Hematopoietic multipotent progenitor cell treated with erythropoietin and hydrocortisone succinate and interleukin-3 and kit ligand, for 8 days (in vitro differentiated cells): ENCODE data around the gene PREPL.
"Not testable (repeated sequence)": the region's sequence is repeated elsewhere in the genome, so short reads cannot be mapped to it uniquely, and the experiment has no call there.

Source experiments
- DNase-seq: peaks from one replicate; pipeline ENCODE4 v3.0.0-alpha.2; 2015

Gene PREPL

GRCh38 chr2:44347526-44347925 lies 13.8 kb downstream of the PREPL start:
- no peak for DNase-seq

GRCh38 chr2:44342854-44343253 lies 18.4 kb downstream of the PREPL start:
- peak; percentile 46 for DNase-seq

GRCh38 chr2:44335806-44336538 lies 25.3 kb downstream of the PREPL start:
- DNase-seq = no peak

GRCh38 chr2:44333994-44334393 lies 27.3 kb downstream of the PREPL start:
- DNase-seq = no peak

- DNase-seq = no peak
These were observed 30.5 kb downstream of the PREPL start for GRCh38 chr2:44330801-44331200.

GRCh38 chr2:44329343-44329742 lies 32.0 kb downstream of the PREPL start:
- no peak for DNase-seq

- DNase-seq = no peak
These were observed 32.5 kb downstream of the PREPL start for GRCh38 chr2:44328750-44329149.

- DNase-seq = no peak
These were observed 34.6 kb downstream of the PREPL start for GRCh38 chr2:44326548-44327264.

GRCh38 chr2:44325897-44326296 lies 35.4 kb downstream of the PREPL start:
- no peak for DNase-seq

GRCh38 chr2:44324971-44325426 lies 36.3 kb downstream of the PREPL start:
- peak; percentile 90 for DNase-seq

- DNase-seq = no peak
These were observed 39.9 kb downstream of the PREPL start for GRCh38 chr2:44321360-44321759.

- no peak for DNase-seq
These were observed 40.5 kb downstream of the PREPL start for GRCh38 chr2:44320832-44321231.

GRCh38 chr2:44315945-44316344 lies 45.3 kb downstream of the PREPL start:
- DNase-seq = no peak

- no peak for DNase-seq
These were observed 46.9 kb downstream of the PREPL start for GRCh38 chr2:44314362-44314761.

- DNase-seq = no peak
These were observed 51.0 kb downstream of the PREPL start for GRCh38 chr2:44310287-44310686.

- DNase-seq = no peak
These were observed 55.4 kb downstream of the PREPL start for GRCh38 chr2:44305882-44306281.

- no peak for DNase-seq
These were observed 57.0 kb downstream of the PREPL start for GRCh38 chr2:44304258-44304657.

- DNase-seq = not testable (repeated sequence)
These were observed 57.5 kb downstream of the PREPL start for GRCh38 chr2:44303766-44304165.

- no peak for DNase-seq
These were observed 60.2 kb downstream of the PREPL start for GRCh38 chr2:44301111-44301510.

- DNase-seq = no peak
These were observed 61.7 kb downstream of the PREPL start for GRCh38 chr2:44299635-44300034.

- DNase-seq = no peak
These were observed 63.9 kb downstream of the PREPL start for GRCh38 chr2:44297431-44297830.

GRCh38 chr2:44296653-44297052 lies 64.6 kb downstream of the PREPL start:
- peak; percentile 23 for DNase-seq

GRCh38 chr2:44295633-44296359 lies 65.5 kb downstream of the PREPL start:
- DNase-seq = no peak

GRCh38 chr2:44295113-44295512 lies 66.2 kb downstream of the PREPL start:
- DNase-seq = no peak
